OCI-LY7 (cell line): ENCODE measurements around the gene TM7SF3. TPM values are rescaled to one million over a fixed set of nuclear protein-coding genes. Genes with fewer than 3 reads are reported as not detected.

Experiments
- BruUV-seq: library from RNA; stranded (reverse); fragments of 400-500 nt; replicated peaks from 2 replicates; lab custom pipeline; 2021; lab: Mats Ljungman, UMichigan
- CTCF ChIA-PET: fragments of 300-600 bp; sonication (Branson Sonifier 250); formaldehyde crosslinking; loops from one replicate; lab custom pipeline; 2022; ENCODE audit warnings: antibody characterized with exemption; ENCODE audit not compliant: unreplicated experiment; lab: Charles Lee
- POLR2A ChIA-PET: fragments of 300-600 bp; sonication (Branson Sonifier 250); formaldehyde crosslinking; loops from one replicate; lab custom pipeline; 2022; ENCODE audit warnings: antibody characterized with exemption; lab: Charles Lee
- DNase-seq: peaks from one replicate; pipeline ENCODE4 v3.0.0-alpha.2; 2015; ENCODE audit warnings: low spot score
- H2AFZ ChIP-seq: fragments of 200-600 bp; sonication (generic), shearing (Covaris generic); 2 replicates; pipeline ENCODE4 v1.6.1; 2014; ENCODE audit warnings: mild to moderate bottlenecking, antibody characterized with exemption, low read length, moderate library complexity
- H3K27ac ChIP-seq: fragments of 200-600 bp; sonication (generic); 2 replicates; pipeline ENCODE4 v1.5.1; 2014; ENCODE audit warnings: mixed run types, low read depth, mild to moderate bottlenecking, moderate library complexity, low read length, inconsistent platforms; ENCODE audit not compliant: poor library complexity, severe bottlenecking
- H3K36me3 ChIP-seq: fragments of 200-600 bp; sonication (generic); 2 replicates; pipeline ENCODE4 v1.6.1; 2014; ENCODE audit warnings: mild to moderate bottlenecking, antibody characterized with exemption, low read length, moderate library complexity, mixed read lengths; ENCODE audit not compliant: insufficient read depth
- H3K4me1 ChIP-seq: fragments of 200-600 bp; sonication (generic); 2 replicates; pipeline ENCODE4 v1.5.1; 2014; ENCODE audit warnings: mild to moderate bottlenecking, low read length; ENCODE audit not compliant: insufficient read depth, poor library complexity, severe bottlenecking
- H3K4me2 ChIP-seq: fragments of 200-600 bp; sonication (generic); 2 replicates; pipeline ENCODE4 v1.6.1; 2014; ENCODE audit warnings: mild to moderate bottlenecking, low read length
- H3K4me3 ChIP-seq: fragments of 200-600 bp; sonication (generic); 2 replicates; pipeline ENCODE4 v1.5.1; 2014; ENCODE audit warnings: mild to moderate bottlenecking, low read depth, low read length; ENCODE audit not compliant: poor library complexity, severe bottlenecking
- H3K79me2 ChIP-seq: fragments of 200-600 bp; sonication (generic); 2 replicates; pipeline ENCODE4 v1.6.1; 2016; ENCODE audit warnings: low read depth, mild to moderate bottlenecking, low read length, moderate library complexity, mixed read lengths; ENCODE audit not compliant: insufficient read depth
- H3K9me2 ChIP-seq: fragments of 200-600 bp; sonication (generic); 2 replicates; pipeline ENCODE4 v1.6.1; 2016; ENCODE audit warnings: mild to moderate bottlenecking, low read length, mixed read lengths; ENCODE audit not compliant: insufficient read depth
- H3K9me3 ChIP-seq: fragments of 200-600 bp; sonication (generic); 2 replicates; pipeline ENCODE4 v1.6.1; 2014; ENCODE audit warnings: mild to moderate bottlenecking, mixed run types, low read length, mixed read lengths
- H4K20me1 ChIP-seq: fragments of 200-600 bp; sonication (generic); 2 replicates; pipeline ENCODE4 v1.6.1; 2014; ENCODE audit warnings: mild to moderate bottlenecking, antibody characterized with exemption, low read length, moderate library complexity, mixed read lengths; ENCODE audit not compliant: insufficient read depth
- CTCF ChIP-seq: fragments of 200-600 bp; sonication (generic); conservative IDR thresholded peaks from 2 replicates; pipeline ENCODE4 v1.5.1; 2014; ENCODE audit warnings: mild to moderate bottlenecking, antibody characterized with exemption, low read length, moderate library complexity, mixed read lengths
- EZH2phosphoT487 ChIP-seq: fragments of 200-600 bp; sonication (generic); IDR thresholded peaks from 2 replicates; pipeline ENCODE4 v1.6.1; 2018; ENCODE audit warnings: low read depth, borderline replicate concordance, mild to moderate bottlenecking, mixed run types, antibody characterized with exemption, low read length, moderate library complexity, mixed read lengths
- intact Hi-C: fragments of 100-400 bp; cut with micrococcal nuclease; formaldehyde crosslinking; loops from one replicate; pipeline ENCODE4 v1.10.0; 2022; ENCODE audit not compliant: unreplicated experiment
- total RNA-seq, 2 experiments: library from RNA; depleted of rRNA in 1 of 2; stranded (reverse); fragments of >200 nt in 1 of 2; shearing (Covaris generic) in 1 of 2; gene quantifications; 2 replicates each; pipeline ENCODE4 v1.2.3, GENCODE V29; 2014 to 2022

The TM7SF3 gene
- total RNA-seq, 2 experiments from 2014 or later = 47.1 to 48.3 TPM

- Histone ChIP-seq H3K4me3 (no peak overlapping the region), H3K79me2 (no peaks in the 10 kb centered on the region), H3K9me3 (no peaks in the 10 kb centered on the region), H2AFZ (no peak overlapping the region), H3K4me1 (no peaks in the 10 kb centered on the region), H3K4me2 (no peak overlapping the region), H4K20me1 (no peaks in the 10 kb centered on the region), H3K27ac (no peak overlapping the region), H3K9me2 (no peaks in the 10 kb centered on the region), H3K36me3 (peaks cover 60% of the 10 kb centered on the region)
- no peak for TF ChIP-seq CTCF
- no peak for TF ChIP-seq EZH2phosphoT487
- DNase-seq = no peak
- intact Hi-C loops = no loop called here
- ChIA-PET CTCF (no interaction called here), POLR2A (interaction anchor here (0.9 to 3.0 kb wide), 3 partner anchors 9 to 27 kb away, joined by 3 to 13 read pairs (median 7); no protein-coding TSS in a partner anchor)
- no TSS peak for BruUV-seq
These were observed 20.1 kb downstream of the TM7SF3 start for GRCh38 chr12:26994109-26994508.

GRCh38 chr12:26991826-26992225 lies 22.4 kb downstream of the TM7SF3 start:
- no TSS peak for BruUV-seq
- H3K4me1 ChIP-seq = no peaks in the 10 kb centered on the region

More at GRCh38 chr12:26991826-26992225, 22.4 kb downstream of the TM7SF3 start:
- no peak overlapping the region for H3K4me3 ChIP-seq
- H4K20me1 ChIP-seq = no peaks in the 10 kb centered on the region
- ChIA-PET CTCF (no interaction called here), POLR2A (interaction anchor here (2.6 to 3.0 kb wide), 2 partner anchors 12 to 15 kb away, joined by 7 to 13 read pairs; no protein-coding TSS in a partner anchor)
- peaks cover 64% of the 10 kb centered on the region for H3K36me3 ChIP-seq
- H3K4me2 ChIP-seq = no peak overlapping the region
- no peak for TF ChIP-seq CTCF
- TF ChIP-seq EZH2phosphoT487 = no peak
- H3K9me3 ChIP-seq = no peaks in the 10 kb centered on the region
- no peak overlapping the region for H3K27ac ChIP-seq
- H2AFZ ChIP-seq = no peak overlapping the region
- H3K9me2 ChIP-seq = no peaks in the 10 kb centered on the region
- H3K79me2 ChIP-seq = no peaks in the 10 kb centered on the region
- intact Hi-C loops = no loop called here
- DNase-seq = no peak
